CD14-positive monocyte (primary cell): ENCODE data around the gene POLG. TPM values are rescaled to one million over a fixed set of nuclear protein-coding genes. Genes with fewer than 3 reads are reported as not detected.

ENCODE experiments used
- DNase-seq, 3 donors: peaks; one replicate each; pipeline ENCODE4 v3.0.0-alpha.2; 2011 to 2022
- H2AFZ ChIP-seq: 2 replicates; pipeline ENCODE4 v1.6.0; 2012; ENCODE audit warnings: mild to moderate bottlenecking, low read depth, low read length, inconsistent platforms; ENCODE audit not compliant: insufficient read depth, poor library complexity, severe bottlenecking
- H3K27ac ChIP-seq, 2 donors: 1 replicate in 1 of 2; 2 replicates in 1 of 2; pipeline ENCODE4 v1.5.1; 2012 to 2013; ENCODE audit warnings: low read length in 2 of 2, control low read depth in 1 of 2, inconsistent platforms in 1 of 2, low read depth in 1 of 2, mild to moderate bottlenecking in 1 of 2
- H3K27me3 ChIP-seq, 2 donors: one replicate each; pipeline versions ENCODE4 v1.6.0 to v1.6.1; 2011 to 2013; ENCODE audit warnings: low read length in 2 of 2; ENCODE audit not compliant: control insufficient read depth in 2 of 2, insufficient read depth in 2 of 2
- H3K36me3 ChIP-seq, 2 donors: replicated peaks in 1 of 2; 1 replicate in 1 of 2; 2 replicates in 1 of 2; pipeline versions ENCODE4 v1.5.1 to v1.6.1; 2012 to 2013; ENCODE audit warnings: low read length in 2 of 2, control low read depth in 1 of 2, inconsistent platforms in 1 of 2, mild to moderate bottlenecking in 1 of 2; ENCODE audit not compliant: insufficient read depth in 2 of 2, control insufficient read depth in 1 of 2
- H3K4me1 ChIP-seq, 2 donors: 1 replicate in 1 of 2; 2 replicates in 1 of 2; pipeline versions ENCODE4 v1.5.1 to v1.6.1; 2012 to 2013; ENCODE audit warnings: low read length in 2 of 2, control low read depth in 1 of 2, inconsistent platforms in 1 of 2, mild to moderate bottlenecking in 1 of 2, moderate library complexity in 1 of 2; ENCODE audit not compliant: insufficient read depth in 2 of 2, control insufficient read depth in 1 of 2
- H3K4me2 ChIP-seq: replicated peaks from 2 replicates; pipeline ENCODE3; 2012; ENCODE audit warnings: low read length, moderate library complexity, mild to moderate bottlenecking; ENCODE audit not compliant: poor library complexity, severe bottlenecking; ENCODE audit errors: extremely low read depth
- H3K4me3 ChIP-seq, 3 experiments: fragments of 200-600 bp in 1 of 3; sonication (generic) in 1 of 3; replicated peaks in 1 of 3; 1 replicate in 2 of 3; 2 replicates in 1 of 3; pipeline ENCODE4 v1.5.1; 2011 to 2013; ENCODE audit warnings: low read length in 3 of 3, mild to moderate bottlenecking in 3 of 3, control low read depth in 2 of 3, low read depth in 2 of 3, inconsistent platforms in 1 of 3, moderate library complexity in 1 of 3
- H3K79me2 ChIP-seq: 2 replicates; pipeline ENCODE4 v1.6.0; 2012; ENCODE audit warnings: mild to moderate bottlenecking, control low read depth, inconsistent platforms, low read length, moderate library complexity; ENCODE audit not compliant: insufficient read depth
- H3K9ac ChIP-seq: 2 replicates; pipeline ENCODE4 v1.6.0; 2017; ENCODE audit warnings: low read length, mild to moderate bottlenecking; ENCODE audit not compliant: insufficient read depth, poor library complexity, severe bottlenecking
- H3K9me3 ChIP-seq, 2 donors: replicated peaks in 1 of 2; 1 replicate in 1 of 2; 2 replicates in 1 of 2; pipeline versions ENCODE4 v1.5.1 to v1.6.1; 2012 to 2013; ENCODE audit warnings: low read length in 2 of 2, control low read depth in 1 of 2; ENCODE audit not compliant: control insufficient read depth in 1 of 2, insufficient read depth in 1 of 2
- H4K20me1 ChIP-seq: 2 replicates; pipeline ENCODE4 v1.6.0; 2012; ENCODE audit warnings: mild to moderate bottlenecking, low read length, control low read depth, moderate library complexity; ENCODE audit not compliant: insufficient read depth
- H3K27ac Mint-ChIP-seq, 7 donors: one replicate each; pipeline ENCODE4 v1.8.0; 2020; ENCODE audit warnings: mild to moderate bottlenecking in 7 of 7, mixed read lengths in 7 of 7, moderate library complexity in 6 of 7, inconsistent platforms in 2 of 7
- H3K27me3 Mint-ChIP-seq, 3 donors: one replicate each; pipeline ENCODE4 v1.8.0; 2021 to 2022; ENCODE audit warnings: low read depth in 3 of 3, mild to moderate bottlenecking in 3 of 3, mixed read lengths in 3 of 3, moderate library complexity in 3 of 3, inconsistent platforms in 1 of 3
- H3K36me3 Mint-ChIP-seq, 2 donors: one replicate each; pipeline ENCODE4 v1.8.0; 2020; ENCODE audit warnings: mixed read lengths in 2 of 2, inconsistent platforms in 1 of 2, mild to moderate bottlenecking in 1 of 2
- H3K4me1 Mint-ChIP-seq: one replicate; pipeline ENCODE4 v1.8.0; 2020; ENCODE audit warnings: mild to moderate bottlenecking, mixed read lengths
- H3K4me3 Mint-ChIP-seq, 2 donors: one replicate each; pipeline ENCODE4 v1.8.0; 2020; ENCODE audit warnings: mild to moderate bottlenecking in 2 of 2, mixed read lengths in 2 of 2, moderate library complexity in 1 of 2
- H3K9me3 Mint-ChIP-seq, 7 donors: one replicate each; pipeline ENCODE4 v1.8.0; 2020 to 2022; ENCODE audit warnings: mixed read lengths in 7 of 7, mild to moderate bottlenecking in 6 of 7, moderate library complexity in 6 of 7, inconsistent platforms in 2 of 7
- WGBS: methylation state at CpG from one replicate; pipeline ENCODE4 v1.1.5; 2013; ENCODE audit warnings: missing lambda C conversion rate; ENCODE audit not compliant: insufficient coverage; 5-methylcytosine and 5-hydroxymethylcytosine counted together
- intact Hi-C, 2 donors: fragments of 100-400 bp; cut with micrococcal nuclease; formaldehyde crosslinking; loops; one replicate each; pipeline versions ENCODE4 v1.15.0 to v1.15.1; 2023
- polyA plus RNA-seq, 3 donors: library from polyadenylated mRNA; depleted of rRNA in 1 of 3; unstranded in 2 of 3; stranded (reverse) in 1 of 3; fragments of 300-500 nt in 2 of 3; fragments of >200 nt in 1 of 3; fragmentation: Illumina TruSeq in 2 of 3; gene quantifications; 1 replicate in 2 of 3; 2 replicates in 1 of 3; pipeline ENCODE4 v1.2.3, GENCODE V29; 2012 to 2021
- TF ChIP-seq, protein P1 (sequence below): fragments of 200-600 bp; IDR thresholded peaks from one replicate; pipeline ENCODE4 v1.8.0; 2022; ENCODE audit warnings: antibody characterized with exemption, mild to moderate bottlenecking

The POLG gene
- polyA plus RNA-seq, 3 donors: 19.2 to 66.7 (median 21.6) TPM

DNA sequence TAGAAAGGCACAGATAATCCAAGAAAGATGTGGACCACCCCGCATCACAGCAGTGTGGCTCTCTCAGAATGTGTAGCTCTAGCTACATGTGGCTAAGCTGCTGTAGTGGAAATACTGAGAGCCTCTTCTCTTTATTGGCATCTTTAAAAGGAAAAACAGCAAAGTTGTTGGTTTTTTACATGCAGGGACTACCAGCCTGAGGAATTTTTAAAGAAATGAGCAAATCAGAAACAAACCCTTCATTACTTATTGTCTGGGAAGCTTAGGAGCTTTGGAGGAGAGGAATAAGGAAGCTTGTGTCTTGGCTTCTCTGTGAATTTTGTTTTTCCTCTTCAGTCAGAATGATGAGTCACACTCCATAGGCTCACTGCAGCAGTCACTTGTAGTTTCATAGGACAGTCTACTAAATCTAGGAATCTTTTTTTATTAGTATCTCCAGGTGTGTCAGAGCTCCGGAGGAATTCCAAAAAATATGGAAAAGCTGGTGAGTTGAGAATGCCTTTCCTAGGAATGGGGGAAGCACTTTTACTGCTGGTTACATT lies 27.5 kb downstream of the POLG start:
- H3K9ac ChIP-seq: no peak overlapping the region
- H3K4me1 Mint-ChIP-seq: peaks cover 14% of the 10 kb centered on the region
- H3K27ac ChIP-seq: no peak overlapping the region
- no peaks in the 10 kb centered on the region for H3K9me3 ChIP-seq
- DNase-seq: no peak
- H3K36me3 Mint-ChIP-seq: peaks cover 45 to 76% of the 10 kb centered on the region in 2 donors
- intact Hi-C loops: no loop called here
- no peaks in the 10 kb centered on the region for H3K9me3 Mint-ChIP-seq
- H3K4me3 ChIP-seq: no peak overlapping the region
- H3K4me1 ChIP-seq: no peaks in the 10 kb centered on the region
- no CpG with 5 or more reads among the region's 2 CpGs for WGBS
- no peak overlapping the region for H3K4me2 ChIP-seq
- H2AFZ ChIP-seq: no peak overlapping the region
- no peaks in the 10 kb centered on the region for H3K27me3 Mint-ChIP-seq
- peak overlapping the region in 1 of 7 donors; percentile 41 for H3K27ac Mint-ChIP-seq
- TF ChIP-seq, protein P1, sequence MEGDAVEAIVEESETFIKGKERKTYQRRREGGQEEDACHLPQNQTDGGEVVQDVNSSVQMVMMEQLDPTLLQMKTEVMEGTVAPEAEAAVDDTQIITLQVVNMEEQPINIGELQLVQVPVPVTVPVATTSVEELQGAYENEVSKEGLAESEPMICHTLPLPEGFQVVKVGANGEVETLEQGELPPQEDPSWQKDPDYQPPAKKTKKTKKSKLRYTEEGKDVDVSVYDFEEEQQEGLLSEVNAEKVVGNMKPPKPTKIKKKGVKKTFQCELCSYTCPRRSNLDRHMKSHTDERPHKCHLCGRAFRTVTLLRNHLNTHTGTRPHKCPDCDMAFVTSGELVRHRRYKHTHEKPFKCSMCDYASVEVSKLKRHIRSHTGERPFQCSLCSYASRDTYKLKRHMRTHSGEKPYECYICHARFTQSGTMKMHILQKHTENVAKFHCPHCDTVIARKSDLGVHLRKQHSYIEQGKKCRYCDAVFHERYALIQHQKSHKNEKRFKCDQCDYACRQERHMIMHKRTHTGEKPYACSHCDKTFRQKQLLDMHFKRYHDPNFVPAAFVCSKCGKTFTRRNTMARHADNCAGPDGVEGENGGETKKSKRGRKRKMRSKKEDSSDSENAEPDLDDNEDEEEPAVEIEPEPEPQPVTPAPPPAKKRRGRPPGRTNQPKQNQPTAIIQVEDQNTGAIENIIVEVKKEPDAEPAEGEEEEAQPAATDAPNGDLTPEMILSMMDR: no peak
- no peak overlapping the region for H3K4me3 Mint-ChIP-seq
- no peaks in the 10 kb centered on the region for H4K20me1 ChIP-seq
- no peaks in the 10 kb centered on the region for H3K27me3 ChIP-seq
- no peaks in the 10 kb centered on the region for H3K79me2 ChIP-seq
- H3K36me3 ChIP-seq: peaks cover 27 to 64% of the 10 kb centered on the region in 2 donors

DNA sequence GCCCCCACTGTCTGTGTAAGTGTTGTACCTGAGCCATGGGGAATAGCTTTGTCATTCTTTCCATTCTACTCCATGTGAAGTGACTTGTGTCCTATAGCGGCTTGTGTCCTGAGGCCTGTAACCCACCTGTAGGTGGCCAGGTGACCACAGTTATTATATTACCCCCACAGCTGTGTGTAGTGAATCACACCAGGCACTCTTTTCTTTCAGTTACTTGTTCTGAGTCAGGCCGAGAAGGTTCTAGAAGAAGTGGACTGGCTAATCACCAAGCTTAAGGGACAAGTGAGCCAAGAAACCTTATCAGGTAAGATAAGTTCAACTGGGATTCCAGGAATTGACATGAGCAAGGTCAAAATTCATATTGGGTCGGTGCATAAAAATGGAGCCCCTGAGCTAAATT lies 29.2 kb downstream of the POLG start:
- DNase-seq: no peak
- Histone ChIP-seq H4K20me1 (no peaks in the 10 kb centered on the region), H3K79me2 (no peaks in the 10 kb centered on the region), H3K9ac (no peak overlapping the region), H3K9me3 (no peaks in the 10 kb centered on the region), H3K4me3 (no peak overlapping the region), H3K27me3 (no peaks in the 10 kb centered on the region), H3K36me3 (peaks cover 38 to 81% of the 10 kb centered on the region in 2 donors), H3K27ac (no peak overlapping the region), H3K4me1 (no peaks in the 10 kb centered on the region), H2AFZ (no peak overlapping the region), H3K4me2 (no peak overlapping the region)
- Mint-ChIP-seq H3K36me3 (peaks cover 60 to 81% of the 10 kb centered on the region in 2 donors), H3K4me3 (no peak overlapping the region), H3K9me3 (no peaks in the 10 kb centered on the region), H3K27me3 (no peaks in the 10 kb centered on the region), H3K27ac (no peak overlapping the region), H3K4me1 (peaks cover 3% of the 10 kb centered on the region)
- TF ChIP-seq, protein P1: no peak
- intact Hi-C loops: no loop called here
- no CpG with 5 or more reads among the region's 3 CpGs for WGBS
